ENCODE data around the gene THPO. TPM values are rescaled to one million over a fixed set of nuclear protein-coding genes. Genes with fewer than 3 reads are reported as not detected.

Gene THPO
- total RNA-seq, 1 donor from 2014 or later = not detected

DNA sequence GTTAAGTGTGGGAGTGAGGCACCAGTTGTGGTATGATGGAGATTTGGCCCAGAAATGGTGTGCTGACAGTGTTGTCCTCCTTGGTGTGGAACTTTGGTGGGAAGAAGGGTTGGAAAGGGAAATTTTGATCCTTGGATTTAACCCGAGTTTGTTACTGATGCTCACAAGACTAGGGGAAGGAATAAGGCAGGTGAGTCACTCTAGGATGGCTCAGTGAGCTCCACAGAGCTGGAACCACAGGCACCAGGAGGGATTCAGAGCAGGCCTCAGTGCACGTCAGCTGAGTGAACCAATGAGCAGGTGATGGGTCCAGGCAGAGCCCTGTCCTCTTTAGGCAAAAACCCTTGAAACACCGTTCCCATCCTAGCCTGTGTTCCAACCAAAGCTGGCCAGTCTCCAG lies 13.3 kb upstream of the THPO start:
- DNase-seq (ENCODE audit: low spot score) = no peak
- Mint-ChIP-seq H3K36me3 (ENCODE audit: low read depth) (no peaks in the 10 kb centered on the region), H3K27ac (no peak overlapping the region), H3K4me1 (ENCODE audit: low read depth) (no peaks in the 10 kb centered on the region), H3K27me3 (ENCODE audit: low read depth) (peaks cover 22% of the 10 kb centered on the region), H3K9me3 (no peaks in the 10 kb centered on the region), H3K4me3 (ENCODE audit: low read depth) (no peak overlapping the region)
- intact Hi-C loops (cut with micrococcal nuclease) = no loop called here

DNA sequence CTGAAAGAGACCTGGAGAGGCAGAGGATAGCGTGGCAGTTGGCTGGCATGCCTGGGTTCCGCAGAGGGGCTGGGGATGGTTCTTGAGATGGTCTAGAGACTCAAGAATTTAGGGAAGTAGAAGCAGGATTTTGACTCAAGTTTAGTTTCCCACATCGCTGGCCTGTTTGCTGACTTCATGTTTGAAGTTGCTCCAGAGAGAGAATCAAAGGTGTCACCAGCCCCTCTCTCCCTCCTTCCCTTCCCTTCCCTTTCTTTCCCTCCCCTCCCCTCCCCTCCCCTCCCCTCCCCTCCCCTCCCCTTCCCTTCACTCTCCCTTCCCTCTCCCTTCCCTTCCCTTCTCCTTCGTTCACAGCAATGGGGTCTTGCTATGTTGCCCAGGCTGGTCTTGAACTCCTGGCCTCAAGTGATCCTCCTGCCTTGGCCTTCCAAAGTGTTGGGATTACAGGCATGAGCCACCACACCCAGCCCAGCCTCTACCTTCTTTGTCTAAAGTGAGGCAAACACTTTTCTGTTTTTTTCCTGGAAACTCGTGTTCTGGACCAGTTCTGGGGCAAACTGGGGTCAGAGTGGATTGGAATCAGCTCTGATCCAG lies 12.0 kb upstream of the THPO start:
- Mint-ChIP-seq H3K27ac (no peak overlapping the region), H3K4me3 (ENCODE audit: low read depth) (no peak overlapping the region), H3K36me3 (ENCODE audit: low read depth) (no peaks in the 10 kb centered on the region), H3K9me3 (no peaks in the 10 kb centered on the region), H3K27me3 (ENCODE audit: low read depth) (peaks cover 22% of the 10 kb centered on the region), H3K4me1 (ENCODE audit: low read depth) (no peaks in the 10 kb centered on the region)
- no peak for DNase-seq (ENCODE audit: low spot score)
- intact Hi-C loops (cut with micrococcal nuclease) = no loop called here

DNA sequence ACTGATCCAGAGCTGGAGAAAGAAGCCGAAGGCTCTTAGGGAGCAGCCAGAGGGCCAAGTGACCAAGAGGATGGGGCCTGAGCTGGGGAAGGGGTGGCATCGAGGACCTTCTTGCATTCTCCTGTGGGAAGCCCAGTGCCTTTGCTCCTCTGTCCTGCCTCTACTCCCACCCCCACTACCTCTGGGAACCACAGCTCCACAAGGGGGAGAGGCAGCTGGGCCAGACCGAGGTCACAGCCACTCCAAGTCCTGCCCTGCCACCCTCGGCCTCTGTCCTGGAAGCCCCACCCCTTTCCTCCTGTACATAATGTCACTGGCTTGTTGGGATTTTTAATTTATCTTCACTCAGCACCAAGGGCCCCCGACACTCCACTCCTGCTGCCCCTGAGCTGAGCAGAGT lies 11.4 kb upstream of the THPO start:
- no peak for DNase-seq (ENCODE audit: low spot score)
- no peak overlapping the region for H3K27ac Mint-ChIP-seq
- H3K4me3 Mint-ChIP-seq (ENCODE audit: low read depth) = no peak overlapping the region
- H3K4me1 Mint-ChIP-seq (ENCODE audit: low read depth) = no peaks in the 10 kb centered on the region
- H3K36me3 Mint-ChIP-seq (ENCODE audit: low read depth) = no peaks in the 10 kb centered on the region
- H3K9me3 Mint-ChIP-seq = no peaks in the 10 kb centered on the region
- peaks cover 25% of the 10 kb centered on the region for H3K27me3 Mint-ChIP-seq (ENCODE audit: low read depth)
- intact Hi-C loops (cut with micrococcal nuclease) = no loop called here

DNA sequence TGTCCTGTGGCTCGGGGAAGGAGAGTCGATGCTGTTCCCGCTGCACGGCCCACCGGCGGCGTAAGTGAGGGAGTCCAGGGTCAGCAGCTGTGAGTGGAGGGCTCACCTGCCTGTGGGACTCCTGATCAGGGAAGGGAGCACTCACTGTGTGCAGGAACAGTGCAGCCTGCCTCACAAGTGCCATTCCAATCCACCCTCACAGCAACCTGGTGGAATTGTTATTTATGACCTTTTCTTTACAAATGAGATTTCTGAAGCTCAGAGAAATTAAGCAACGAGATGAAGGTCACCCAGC lies 10.9 kb upstream of the THPO start:
- intact Hi-C loops (cut with micrococcal nuclease) = no loop called here
- Mint-ChIP-seq H3K4me1 (ENCODE audit: low read depth) (no peaks in the 10 kb centered on the region), H3K36me3 (ENCODE audit: low read depth) (no peaks in the 10 kb centered on the region), H3K4me3 (ENCODE audit: low read depth) (no peak overlapping the region), H3K27me3 (ENCODE audit: low read depth) (peaks cover 24% of the 10 kb centered on the region), H3K27ac (no peak overlapping the region), H3K9me3 (no peaks in the 10 kb centered on the region)
- DNase-seq (ENCODE audit: low spot score) = no peak

DNA sequence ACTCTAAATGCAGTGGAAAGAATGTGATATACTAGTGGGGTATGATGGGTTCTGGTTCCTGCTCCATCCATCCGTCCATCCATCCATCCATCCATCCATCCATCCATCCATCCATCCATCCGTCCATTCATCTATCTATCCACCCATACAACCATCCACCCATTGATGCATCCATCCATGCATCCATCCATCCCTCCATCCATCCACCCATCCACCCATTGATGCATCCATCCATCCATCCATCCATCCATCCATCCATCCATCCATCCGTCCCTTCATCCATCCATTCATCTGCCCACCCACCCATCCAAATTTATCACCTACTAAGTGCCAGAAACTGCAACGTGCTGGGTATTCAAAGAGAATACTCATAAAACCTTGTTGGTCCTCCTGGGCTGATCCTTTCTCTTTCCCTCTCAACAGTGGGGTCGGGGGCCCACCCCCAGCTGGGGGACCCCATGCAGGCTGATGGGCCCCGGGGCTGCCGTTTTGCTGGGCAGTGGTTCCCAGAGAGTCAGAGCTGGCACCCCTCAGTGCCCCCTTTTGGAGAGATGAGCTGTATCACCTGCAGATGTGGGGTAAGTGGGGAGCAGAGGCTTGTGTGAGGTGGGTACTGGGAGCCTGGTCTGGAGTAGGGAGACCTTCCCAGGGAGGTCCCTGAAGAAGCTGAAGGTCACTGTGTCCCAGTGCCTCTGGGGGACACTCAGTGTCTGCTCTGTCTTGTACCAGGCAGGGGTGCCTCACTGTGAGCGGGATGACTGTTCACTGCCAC lies 10.3 kb upstream of the THPO start:
- H3K4me1 Mint-ChIP-seq (ENCODE audit: low read depth) = no peaks in the 10 kb centered on the region
- H3K9me3 Mint-ChIP-seq = no peaks in the 10 kb centered on the region
- intact Hi-C loops (cut with micrococcal nuclease) = no loop called here
- no peak for DNase-seq (ENCODE audit: low spot score)
- no peak overlapping the region for H3K4me3 Mint-ChIP-seq (ENCODE audit: low read depth)
- H3K36me3 Mint-ChIP-seq (ENCODE audit: low read depth) = no peaks in the 10 kb centered on the region
- H3K27me3 Mint-ChIP-seq (ENCODE audit: low read depth) = peaks cover 23% of the 10 kb centered on the region
- no peak overlapping the region for H3K27ac Mint-ChIP-seq

DNA sequence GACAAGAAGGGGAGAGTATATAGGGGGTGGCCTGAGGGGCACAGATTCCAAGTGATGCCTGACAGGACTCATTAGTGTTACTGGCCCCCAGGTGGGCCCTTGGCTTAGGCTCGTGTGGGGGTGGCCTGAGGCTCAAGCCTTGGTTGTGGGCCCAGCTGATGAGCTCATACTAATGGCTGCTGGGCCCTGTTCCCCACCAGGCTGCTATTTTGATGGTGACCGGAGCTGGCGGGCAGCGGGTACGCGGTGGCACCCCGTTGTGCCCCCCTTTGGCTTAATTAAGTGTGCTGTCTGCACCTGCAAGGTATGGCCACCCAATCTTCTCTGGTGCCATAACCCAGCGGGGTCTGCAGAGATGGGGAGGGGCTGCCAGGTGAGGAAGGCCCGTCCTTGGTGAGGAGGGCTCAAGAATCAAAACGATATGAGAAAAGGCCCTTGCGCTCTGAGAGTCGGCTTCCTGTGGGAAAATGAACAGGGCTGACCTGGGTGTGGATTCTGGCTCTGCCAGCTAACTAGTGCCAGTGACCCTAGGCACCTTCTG lies 9.2 kb upstream of the THPO start:
- Mint-ChIP-seq H3K9me3 (no peaks in the 10 kb centered on the region), H3K27ac (no peak overlapping the region), H3K36me3 (ENCODE audit: low read depth) (no peaks in the 10 kb centered on the region), H3K27me3 (ENCODE audit: low read depth) (peaks cover 31% of the 10 kb centered on the region), H3K4me3 (ENCODE audit: low read depth) (no peak overlapping the region), H3K4me1 (ENCODE audit: low read depth) (no peaks in the 10 kb centered on the region)
- intact Hi-C loops (cut with micrococcal nuclease) = no loop called here
- no peak for DNase-seq (ENCODE audit: low spot score)

DNA sequence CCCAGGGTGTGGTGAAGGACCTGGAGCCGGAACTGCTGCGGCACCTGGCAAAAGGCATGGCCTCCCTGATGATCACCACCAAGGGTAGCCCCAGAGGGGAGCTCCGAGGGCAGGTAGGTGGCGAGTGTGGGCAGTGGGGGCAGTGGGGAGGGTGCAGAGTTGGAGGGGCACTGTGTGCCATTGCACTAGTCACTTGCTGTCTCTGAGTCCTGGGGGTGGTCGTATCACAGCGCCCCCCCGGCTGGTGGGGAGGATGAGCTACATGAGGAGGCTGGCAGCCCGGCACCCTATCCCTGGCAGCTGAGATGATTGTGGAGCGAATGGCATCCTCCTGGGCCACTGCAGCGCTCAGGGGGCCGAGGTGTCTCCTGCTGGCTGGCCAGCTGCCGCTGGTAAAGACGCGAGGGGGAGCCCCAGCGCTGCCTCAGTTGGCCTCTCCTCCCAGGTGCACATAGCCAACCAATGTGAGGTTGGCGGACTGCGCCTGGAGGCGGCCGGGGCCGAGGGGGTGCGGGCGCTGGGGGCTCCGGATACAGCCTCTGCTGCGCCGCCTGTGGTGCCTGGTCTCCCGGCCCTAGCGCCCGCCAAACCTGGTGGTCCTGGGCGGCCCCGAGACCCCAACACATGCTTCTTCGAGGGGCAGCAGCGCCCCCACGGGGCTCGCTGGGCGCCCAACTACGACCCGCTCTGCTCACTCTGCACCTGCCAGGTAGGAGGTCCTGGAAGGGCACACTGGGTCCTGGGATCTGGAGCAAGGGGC lies 8.2 kb upstream of the THPO start:
- DNase-seq (ENCODE audit: low spot score) = no peak
- Mint-ChIP-seq H3K4me3 (ENCODE audit: low read depth) (no peak overlapping the region), H3K9me3 (no peaks in the 10 kb centered on the region), H3K36me3 (ENCODE audit: low read depth) (no peaks in the 10 kb centered on the region), H3K27ac (no peak overlapping the region), H3K4me1 (ENCODE audit: low read depth) (no peaks in the 10 kb centered on the region), H3K27me3 (ENCODE audit: low read depth) (peaks cover 35% of the 10 kb centered on the region)
- intact Hi-C loops (cut with micrococcal nuclease) = no loop called here

DNA sequence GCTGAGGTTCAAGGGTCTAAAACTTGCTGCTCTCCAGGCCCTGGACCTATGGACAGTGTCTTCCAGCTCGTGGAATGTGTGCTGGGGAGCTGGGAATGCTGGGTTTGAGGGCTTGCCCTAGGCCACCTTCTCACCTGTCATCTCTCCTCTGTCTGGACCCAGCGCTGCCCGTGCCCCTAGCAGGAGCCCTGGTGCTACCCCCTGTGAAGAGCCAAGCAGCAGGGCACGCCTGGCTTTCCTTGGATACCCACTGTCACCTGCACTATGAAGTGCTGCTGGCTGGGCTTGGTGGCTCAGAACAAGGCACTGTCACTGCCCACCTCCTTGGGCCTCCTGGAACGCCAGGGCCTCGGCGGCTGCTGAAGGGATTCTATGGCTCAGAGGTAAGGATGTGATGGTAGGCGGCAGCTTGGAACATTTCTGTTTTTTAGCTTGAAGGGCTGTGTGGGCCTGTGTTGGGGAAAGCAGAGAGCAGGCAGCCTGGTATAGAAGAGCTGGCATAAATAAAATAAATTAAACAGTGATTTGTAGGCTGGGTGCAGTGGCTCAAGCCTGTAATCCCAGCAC lies 6.9 kb upstream of the THPO start:
- Mint-ChIP-seq H3K27ac (no peak overlapping the region), H3K27me3 (ENCODE audit: low read depth) (peaks cover 30% of the 10 kb centered on the region), H3K4me1 (ENCODE audit: low read depth) (peaks cover 4% of the 10 kb centered on the region), H3K36me3 (ENCODE audit: low read depth) (no peaks in the 10 kb centered on the region), H3K9me3 (no peaks in the 10 kb centered on the region), H3K4me3 (ENCODE audit: low read depth) (no peak overlapping the region)
- intact Hi-C loops (cut with micrococcal nuclease) = no loop called here
- no peak for DNase-seq (ENCODE audit: low spot score)

DNA sequence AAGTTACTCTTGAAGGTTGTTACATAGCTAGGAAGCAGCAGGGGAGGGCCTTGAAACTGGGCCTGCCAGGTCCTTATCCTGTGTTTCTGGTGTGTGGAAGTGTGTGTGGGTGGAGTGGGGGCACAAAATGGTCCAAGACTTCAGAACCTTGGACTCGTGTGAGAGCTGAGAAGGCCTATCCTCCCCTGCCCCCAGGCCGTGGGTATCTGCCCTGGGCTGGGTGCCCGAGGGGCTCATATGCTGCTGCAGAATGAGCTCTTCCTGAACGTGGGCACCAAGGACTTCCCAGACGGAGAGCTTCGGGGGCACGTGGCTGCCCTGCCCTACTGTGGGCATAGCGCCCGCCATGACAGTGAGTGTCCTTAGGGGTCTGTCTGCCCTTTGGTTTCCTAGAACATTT lies 6.3 kb upstream of the THPO start:
- H3K4me3 Mint-ChIP-seq (ENCODE audit: low read depth) = no peak overlapping the region
- peaks cover 4% of the 10 kb centered on the region for H3K4me1 Mint-ChIP-seq (ENCODE audit: low read depth)
- DNase-seq (ENCODE audit: low spot score) = no peak
- H3K27me3 Mint-ChIP-seq (ENCODE audit: low read depth) = peaks cover 28% of the 10 kb centered on the region
- H3K27ac Mint-ChIP-seq = no peak overlapping the region
- intact Hi-C loops (cut with micrococcal nuclease) = no loop called here
- H3K36me3 Mint-ChIP-seq (ENCODE audit: low read depth) = no peaks in the 10 kb centered on the region
- H3K9me3 Mint-ChIP-seq = no peaks in the 10 kb centered on the region

DNA sequence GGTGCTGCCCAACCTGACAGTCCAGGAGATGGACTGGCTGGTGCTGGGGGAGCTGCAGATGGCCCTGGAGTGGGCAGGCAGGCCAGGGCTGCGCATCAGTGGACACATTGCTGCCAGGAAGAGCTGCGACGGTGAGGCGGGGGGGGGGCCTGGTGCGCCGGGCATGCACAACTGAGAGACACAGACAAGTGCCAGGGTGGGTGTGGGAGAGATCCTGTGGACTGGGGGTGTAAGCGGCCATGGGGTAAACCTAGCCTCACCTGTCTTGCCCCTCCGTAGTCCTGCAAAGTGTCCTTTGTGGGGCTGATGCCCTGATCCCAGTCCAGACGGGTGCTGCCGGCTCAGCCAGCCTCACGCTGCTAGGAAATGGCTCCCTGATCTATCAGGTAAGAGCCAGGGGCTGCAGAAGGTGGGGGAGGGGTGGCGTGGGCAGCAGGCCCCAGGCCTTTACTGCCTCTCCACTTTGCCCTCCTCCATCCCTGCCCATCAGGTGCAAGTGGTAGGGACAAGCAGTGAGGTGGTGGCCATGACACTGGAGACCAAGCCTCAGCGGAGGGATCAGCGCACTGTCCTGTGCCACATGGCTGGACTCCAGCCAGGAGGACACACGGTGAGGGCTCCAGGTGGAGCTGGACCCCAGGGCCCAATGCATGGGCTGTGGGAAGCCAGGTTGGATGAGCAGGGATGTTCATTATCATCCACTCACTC lies 5.2 kb upstream of the THPO start:
- H3K4me3 Mint-ChIP-seq (ENCODE audit: low read depth) = no peak overlapping the region
- DNase-seq (ENCODE audit: low spot score) = no peak
- peaks cover 39% of the 10 kb centered on the region for H3K27me3 Mint-ChIP-seq (ENCODE audit: low read depth)
- H3K4me1 Mint-ChIP-seq (ENCODE audit: low read depth) = peaks cover 6% of the 10 kb centered on the region
- no peak overlapping the region for H3K27ac Mint-ChIP-seq
- no peaks in the 10 kb centered on the region for H3K9me3 Mint-ChIP-seq
- intact Hi-C loops (cut with micrococcal nuclease) = no loop called here
- H3K36me3 Mint-ChIP-seq (ENCODE audit: low read depth) = no peaks in the 10 kb centered on the region

DNA sequence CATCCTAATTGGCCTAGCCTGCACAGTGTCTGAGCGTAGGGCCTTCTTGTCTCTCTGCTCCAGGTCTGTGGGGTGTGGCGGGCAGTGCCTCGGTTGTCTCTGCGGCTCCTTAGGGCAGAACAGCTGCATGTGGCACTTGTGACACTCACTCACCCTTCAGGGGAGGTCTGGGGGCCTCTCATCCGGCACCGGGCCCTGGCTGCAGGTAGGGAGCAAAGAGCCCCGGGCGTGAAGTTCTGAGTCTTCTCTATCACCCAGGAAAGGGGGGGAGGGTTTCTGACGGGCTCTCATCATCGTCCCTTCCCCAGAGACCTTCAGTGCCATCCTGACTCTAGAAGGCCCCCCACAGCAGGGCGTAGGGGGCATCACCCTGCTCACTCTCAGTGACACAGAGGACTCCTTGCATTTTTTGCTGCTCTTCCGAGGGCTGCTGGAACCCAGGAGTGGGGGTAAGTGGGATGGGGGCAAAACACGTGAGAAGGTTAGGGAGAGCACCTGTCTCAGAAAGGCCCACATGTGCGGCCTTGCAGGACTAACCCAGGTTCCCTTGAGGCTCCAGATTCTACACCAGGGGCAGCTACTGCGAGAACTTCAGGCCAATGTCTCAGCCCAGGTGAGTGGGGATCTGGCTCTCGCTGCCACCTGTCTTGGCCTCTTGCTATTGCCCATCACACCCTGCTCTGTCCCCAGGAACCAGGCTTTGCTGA lies 4.5 kb upstream of the THPO start:
- intact Hi-C loops (cut with micrococcal nuclease) = no loop called here
- DNase-seq (ENCODE audit: low spot score) = no peak
- Mint-ChIP-seq H3K4me3 (ENCODE audit: low read depth) (no peak overlapping the region), H3K27me3 (ENCODE audit: low read depth) (peaks cover 45% of the 10 kb centered on the region), H3K36me3 (ENCODE audit: low read depth) (no peaks in the 10 kb centered on the region), H3K27ac (no peak overlapping the region), H3K9me3 (no peaks in the 10 kb centered on the region), H3K4me1 (ENCODE audit: low read depth) (peaks cover 6% of the 10 kb centered on the region)
